ENCODE results near the gene ANKK1.

GRCh38 chr11:113449743-113450142 lies 62.2 kb downstream of the ANKK1 start:
- TF ChIP-seq POLR2A (IDR thresholded peaks at IDR 0.05) (no peak), POLR2AphosphoS5 (IDR thresholded peaks at IDR 0.05; ENCODE audit: insufficient read depth in 1 of 2, low read depth in 1 of 2) (no peak)

Measured in vagina (tissue), 2 donors.